H9 (cell line): ENCODE results near the gene EPB41L4A. TPM values are rescaled to one million over a fixed set of nuclear protein-coding genes. Genes with fewer than 3 reads are reported as not detected.

ENCODE experiments used
- DNase-seq: peaks from one replicate; pipeline ENCODE4 v3.0.0-alpha.2; 2017
- H2AFZ ChIP-seq: one replicate; pipeline ENCODE4 v1.6.1; 2013; ENCODE audit warnings: mild to moderate bottlenecking, low read length, control low read depth, moderate library complexity
- H2AK5ac ChIP-seq: 2 replicates; pipeline ENCODE4 v1.6.1; 2013; ENCODE audit warnings: low read length, control low read depth, mixed read lengths; ENCODE audit not compliant: insufficient read length
- H2BK120ac ChIP-seq: one replicate; pipeline ENCODE4 v1.6.1; 2013; ENCODE audit warnings: low read depth, mild to moderate bottlenecking, low read length, control low read depth, inconsistent platforms; ENCODE audit not compliant: poor library complexity, severe bottlenecking
- H2BK12ac ChIP-seq: 2 replicates; pipeline ENCODE4 v1.6.1; 2013; ENCODE audit warnings: low read length, control low read depth, mixed read lengths, low read depth; ENCODE audit not compliant: insufficient read length
- H2BK15ac ChIP-seq: 2 replicates; pipeline ENCODE4 v1.6.1; 2013; ENCODE audit warnings: low read depth, low read length, control low read depth
- H2BK20ac ChIP-seq: one replicate; pipeline ENCODE4 v1.6.1; 2013; ENCODE audit warnings: low read depth, mild to moderate bottlenecking, low read length, control low read depth, inconsistent platforms; ENCODE audit not compliant: poor library complexity, severe bottlenecking
- H2BK5ac ChIP-seq: 2 replicates; pipeline ENCODE4 v1.6.1; 2013; ENCODE audit warnings: low read length, control low read depth, mixed read lengths; ENCODE audit not compliant: insufficient read length
- H3K14ac ChIP-seq: 2 replicates; pipeline ENCODE4 v1.6.1; 2013; ENCODE audit warnings: low read length, control low read depth; ENCODE audit not compliant: insufficient read depth
- H3K18ac ChIP-seq: 2 replicates; pipeline ENCODE4 v1.6.1; 2013; ENCODE audit warnings: low read depth, mild to moderate bottlenecking, mixed read lengths, low read length, control low read depth; ENCODE audit not compliant: insufficient read length
- H3K23ac ChIP-seq: 2 replicates; pipeline ENCODE4 v1.6.1; 2013; ENCODE audit warnings: low read length, control low read depth, mixed read lengths, low read depth; ENCODE audit not compliant: insufficient read length
- H3K23me2 ChIP-seq: 2 replicates; pipeline ENCODE4 v1.6.1; 2013; ENCODE audit warnings: low read depth, mild to moderate bottlenecking, mixed read lengths, low read length, control low read depth; ENCODE audit not compliant: insufficient read length, poor library complexity, severe bottlenecking
- H3K27ac ChIP-seq: 2 replicates; pipeline ENCODE4 v1.5.1; 2013; ENCODE audit warnings: low read length, control low read depth, mixed read lengths, low read depth; ENCODE audit not compliant: insufficient read length
- H3K27me3 ChIP-seq: 2 replicates; pipeline ENCODE4 v1.6.1; 2013; ENCODE audit warnings: low read length, control low read depth, inconsistent platforms; ENCODE audit not compliant: insufficient read depth
- H3K4ac ChIP-seq: 2 replicates; pipeline ENCODE4 v1.6.1; 2013; ENCODE audit warnings: low read depth, mild to moderate bottlenecking, control low read depth, inconsistent platforms, low read length, moderate library complexity
- H3K4me1 ChIP-seq: 2 replicates; pipeline ENCODE4 v1.6.1; 2013; ENCODE audit warnings: low read length, control low read depth, inconsistent platforms; ENCODE audit not compliant: insufficient read depth
- H3K4me2 ChIP-seq: 2 replicates; pipeline ENCODE4 v1.6.1; 2013; ENCODE audit warnings: low read length, control low read depth, mixed read lengths; ENCODE audit not compliant: insufficient read length, insufficient read depth
- H3K56ac ChIP-seq: 2 replicates; pipeline ENCODE4 v1.6.1; 2013; ENCODE audit warnings: low read depth, mild to moderate bottlenecking, mixed read lengths, low read length, control low read depth; ENCODE audit not compliant: insufficient read length
- H3K79me1 ChIP-seq: 2 replicates; pipeline ENCODE4 v1.6.1; 2013; ENCODE audit warnings: low read depth, mild to moderate bottlenecking, moderate library complexity, low read length, control low read depth, inconsistent platforms; ENCODE audit not compliant: insufficient read depth, poor library complexity, severe bottlenecking
- H3K79me2 ChIP-seq: 2 replicates; pipeline ENCODE4 v1.6.1; 2013; ENCODE audit warnings: low read length, control low read depth, inconsistent platforms; ENCODE audit not compliant: insufficient read depth
- H3K9ac ChIP-seq: 2 replicates; pipeline ENCODE4 v1.6.1; 2013; ENCODE audit warnings: low read length, control low read depth, mixed read lengths; ENCODE audit not compliant: insufficient read length; ENCODE audit errors: extremely low read depth
- H3K9me3 ChIP-seq: one replicate; pipeline ENCODE4 v1.6.1; 2013; ENCODE audit warnings: low read depth, low read length, inconsistent platforms; ENCODE audit not compliant: control insufficient read depth
- H3T11ph ChIP-seq: one replicate; pipeline ENCODE4 v1.6.1; 2013; ENCODE audit warnings: mild to moderate bottlenecking, low read length, control low read depth, inconsistent platforms
- H4K20me1 ChIP-seq: one replicate; pipeline ENCODE4 v1.6.1; 2013; ENCODE audit not compliant: control insufficient read depth, insufficient read length, insufficient read depth
- H4K5ac ChIP-seq: 2 replicates; pipeline ENCODE4 v1.6.1; 2013; ENCODE audit warnings: low read depth, mild to moderate bottlenecking, mixed read lengths, low read length, control low read depth; ENCODE audit not compliant: insufficient read length
- H4K8ac ChIP-seq: replicated peaks from 2 replicates; pipeline ENCODE4 v1.6.1; 2013; ENCODE audit warnings: low read length, control low read depth, mixed read lengths, low read depth; ENCODE audit not compliant: insufficient read length
- H4K91ac ChIP-seq: 2 replicates; pipeline ENCODE4 v1.6.1; 2013; ENCODE audit warnings: low read depth, mild to moderate bottlenecking, moderate library complexity, mixed read lengths, low read length, control low read depth; ENCODE audit not compliant: insufficient read length
- H3K27ac Mint-ChIP-seq, 3 experiments: 2 replicates in 2 of 3; 3 replicates in 1 of 3; pipeline ENCODE4 v1.8.0; 2020 to 2021; ENCODE audit warnings: mixed read lengths in 3 of 3, mild to moderate bottlenecking in 1 of 3, moderate library complexity in 1 of 3
- H3K27me3 Mint-ChIP-seq: 2 replicates; pipeline ENCODE4 v1.8.0; 2021; ENCODE audit warnings: low read depth, mild to moderate bottlenecking, moderate library complexity, mixed read lengths
- H3K36me3 Mint-ChIP-seq, 3 experiments: 2 replicates in 2 of 3; 3 replicates in 1 of 3; pipeline ENCODE4 v1.8.0; 2020 to 2021; ENCODE audit warnings: low read depth in 3 of 3, mixed read lengths in 3 of 3; ENCODE audit not compliant: insufficient read depth in 1 of 3
- H3K4me1 Mint-ChIP-seq, 2 experiments: 2 replicates each; pipeline ENCODE4 v1.8.0; 2020; ENCODE audit warnings: mixed read lengths in 2 of 2
- H3K4me3 Mint-ChIP-seq, 2 experiments: 2 replicates in 1 of 2; 3 replicates in 1 of 2; pipeline ENCODE4 v1.8.0; 2020 to 2021; ENCODE audit warnings: mild to moderate bottlenecking in 2 of 2, mixed read lengths in 2 of 2, moderate library complexity in 1 of 2
- H3K9me3 Mint-ChIP-seq, 2 experiments: 2 replicates in 1 of 2; 3 replicates in 1 of 2; pipeline ENCODE4 v1.8.0; 2020; ENCODE audit warnings: mild to moderate bottlenecking in 2 of 2, mixed read lengths in 2 of 2, moderate library complexity in 1 of 2
- WGBS: extraction: QIAGEN DNeasy Blood & Tissue Kit; methylation state at CpG from one replicate; pipeline ENCODE4 v1.1.7; 2013; ENCODE audit warnings: missing lambda C conversion rate, low lambda C conversion rate, mixed read lengths; ENCODE audit not compliant: insufficient read length; ENCODE audit errors: extremely low coverage; 5-methylcytosine and 5-hydroxymethylcytosine counted together
- total RNA-seq: library from RNA; stranded (reverse); gene quantifications from 2 replicates; pipeline ENCODE4 v1.2.1, GENCODE V29; 2021
- TF ChIP-seq, protein P1 (sequence below): fragments of 200-600 bp; sonication (generic); conservative IDR thresholded peaks from 3 replicates; pipeline ENCODE4 v1.8.0; 2021; ENCODE audit warnings: antibody characterized with exemption, mild to moderate bottlenecking

EPB41L4A gene
- total RNA-seq, 1 experiment from 2014 or later = 4.9 TPM

DNA sequence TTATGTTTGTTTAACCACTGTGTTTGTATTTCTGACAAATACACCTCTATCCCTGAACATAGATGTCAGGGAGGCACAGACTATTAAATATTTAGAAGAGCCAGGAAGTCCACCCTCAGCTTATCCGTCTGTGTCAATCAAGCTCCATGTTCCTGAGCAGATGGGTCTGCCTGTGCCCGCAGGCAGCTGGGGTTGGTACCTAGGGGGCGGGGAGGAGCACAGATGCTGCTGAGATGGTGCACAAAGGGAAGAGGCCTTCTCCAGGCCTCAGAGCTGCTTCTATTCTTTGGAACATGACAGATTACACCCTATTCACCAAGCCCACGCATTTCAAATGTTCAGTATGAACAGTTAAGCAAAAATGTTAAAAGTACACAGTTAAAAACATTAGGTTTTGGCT, 142.1 kb downstream of the EPB41L4A start:
- Histone ChIP-seq H2BK20ac (no peak overlapping the region), H3K9ac (no peak overlapping the region), H2BK5ac (no peak overlapping the region), H2AK5ac (no peak overlapping the region), H3K14ac (no peak overlapping the region), H3K27me3 (no peaks in the 10 kb centered on the region), H3K4ac (no peak overlapping the region), H2BK120ac (no peak overlapping the region), H3K79me1 (no peaks in the 10 kb centered on the region), H3K4me1 (no peaks in the 10 kb centered on the region), H3K18ac (no peak overlapping the region), H4K91ac (no peak overlapping the region), H4K5ac (no peak overlapping the region), H3K56ac (no peak overlapping the region), H3K27ac (no peak overlapping the region), H3K4me2 (no peak overlapping the region), H2BK15ac (no peak overlapping the region), H3K9me3 (no peaks in the 10 kb centered on the region), H2AFZ (no peak overlapping the region), H3K79me2 (no peaks in the 10 kb centered on the region), H3T11ph (no peak overlapping the region), H4K8ac (no peak overlapping the region), H3K23ac (no peak overlapping the region), H2BK12ac (no peak overlapping the region), H3K23me2 (no peaks in the 10 kb centered on the region), H4K20me1 (no peaks in the 10 kb centered on the region)
- H3K4me1 Mint-ChIP-seq = peaks cover 0 to 1% of the 10 kb centered on the region in 2 experiments; a peak in 1 of 4 replicates
- TF ChIP-seq, protein P1, sequence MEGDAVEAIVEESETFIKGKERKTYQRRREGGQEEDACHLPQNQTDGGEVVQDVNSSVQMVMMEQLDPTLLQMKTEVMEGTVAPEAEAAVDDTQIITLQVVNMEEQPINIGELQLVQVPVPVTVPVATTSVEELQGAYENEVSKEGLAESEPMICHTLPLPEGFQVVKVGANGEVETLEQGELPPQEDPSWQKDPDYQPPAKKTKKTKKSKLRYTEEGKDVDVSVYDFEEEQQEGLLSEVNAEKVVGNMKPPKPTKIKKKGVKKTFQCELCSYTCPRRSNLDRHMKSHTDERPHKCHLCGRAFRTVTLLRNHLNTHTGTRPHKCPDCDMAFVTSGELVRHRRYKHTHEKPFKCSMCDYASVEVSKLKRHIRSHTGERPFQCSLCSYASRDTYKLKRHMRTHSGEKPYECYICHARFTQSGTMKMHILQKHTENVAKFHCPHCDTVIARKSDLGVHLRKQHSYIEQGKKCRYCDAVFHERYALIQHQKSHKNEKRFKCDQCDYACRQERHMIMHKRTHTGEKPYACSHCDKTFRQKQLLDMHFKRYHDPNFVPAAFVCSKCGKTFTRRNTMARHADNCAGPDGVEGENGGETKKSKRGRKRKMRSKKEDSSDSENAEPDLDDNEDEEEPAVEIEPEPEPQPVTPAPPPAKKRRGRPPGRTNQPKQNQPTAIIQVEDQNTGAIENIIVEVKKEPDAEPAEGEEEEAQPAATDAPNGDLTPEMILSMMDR = no peak
- no peaks in the 10 kb centered on the region for H3K36me3 Mint-ChIP-seq
- no peak overlapping the region for H3K27ac Mint-ChIP-seq
- no CpG with 5 or more reads among the region's 4 CpGs for WGBS
- peak; percentile 35 for DNase-seq
- no peaks in the 10 kb centered on the region for H3K9me3 Mint-ChIP-seq
- H3K4me3 Mint-ChIP-seq = no peak overlapping the region
- no peaks in the 10 kb centered on the region for H3K27me3 Mint-ChIP-seq
